NCI-H2196 (cell line): ENCODE results near the gene C3AR1.
"Not testable (repeated sequence)": the region's sequence is repeated elsewhere in the genome, so short reads cannot be mapped to it uniquely, and the experiment has no call there.

ENCODE experiments used
- DNase-seq: peaks from one replicate; lab custom pipeline; 2025; ENCODE audit not compliant: unreplicated experiment; lab: John Stamatoyannopoulos, UW

The C3AR1 gene

DNA sequence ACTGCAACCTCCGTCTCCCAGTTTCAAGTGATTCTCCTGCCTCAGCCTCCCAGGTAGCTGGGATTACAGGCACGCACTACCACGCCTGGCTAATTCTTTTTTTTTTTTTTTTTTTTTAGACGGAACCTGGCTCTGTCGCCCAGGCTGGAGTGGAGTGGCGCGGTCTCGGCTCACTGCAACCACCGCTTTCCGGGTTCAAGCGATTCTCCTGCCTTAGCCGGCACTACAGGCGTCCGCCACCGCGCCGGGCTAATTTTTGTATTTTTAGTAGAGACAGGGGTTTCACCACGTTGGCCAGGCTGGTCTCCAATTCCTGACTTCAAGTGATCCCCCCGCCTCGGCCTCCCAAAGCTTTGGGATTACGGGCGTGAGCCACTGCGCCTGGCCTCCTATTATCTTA is 35.1 kb downstream of the C3AR1 start:
- not testable (repeated sequence) for DNase-seq

DNA sequence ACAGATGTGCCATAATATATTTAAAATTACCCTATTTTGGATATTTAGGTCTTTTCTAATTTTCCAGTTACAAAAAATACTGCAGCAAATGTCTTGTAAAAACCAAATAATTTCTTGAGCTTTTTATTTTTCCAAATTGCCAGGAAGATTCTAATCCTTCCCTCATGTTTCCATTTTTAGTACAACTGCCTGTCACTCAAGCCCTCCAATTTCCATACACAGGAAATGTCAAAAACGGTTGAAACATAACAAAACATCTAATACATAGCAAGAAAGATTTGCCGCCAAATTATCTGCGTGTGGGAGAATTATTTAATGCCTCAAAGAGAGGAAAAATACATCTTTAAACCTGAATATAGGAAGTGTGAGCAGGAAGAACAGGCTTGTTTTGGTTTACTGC is 36.0 kb downstream of the C3AR1 start:
- DNase-seq, result no peak

DNA sequence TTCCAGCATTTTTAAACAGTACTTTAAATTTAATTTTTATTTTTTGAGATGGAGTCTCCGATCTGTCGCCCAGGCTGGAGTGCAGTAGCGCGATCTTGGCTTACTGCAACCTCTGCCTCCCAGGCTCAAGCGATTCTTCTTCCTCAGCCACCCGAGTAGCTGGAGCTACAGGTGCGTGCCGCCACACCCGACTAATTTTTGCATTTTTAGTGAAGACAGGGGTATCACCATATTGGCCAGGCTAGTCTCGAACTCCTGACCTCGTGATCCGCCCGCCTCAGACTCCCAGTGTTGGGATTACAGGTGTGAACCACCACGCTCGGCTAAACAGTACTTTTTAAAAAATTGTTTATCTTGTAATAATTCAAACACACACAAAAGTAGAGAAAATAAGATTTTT is 37.9 kb downstream of the C3AR1 start:
- no peak for DNase-seq

- DNase-seq, result no peak
These were observed 38.3 kb downstream of the C3AR1 start for GRCh38 chr12:8027856-8028255.

DNA sequence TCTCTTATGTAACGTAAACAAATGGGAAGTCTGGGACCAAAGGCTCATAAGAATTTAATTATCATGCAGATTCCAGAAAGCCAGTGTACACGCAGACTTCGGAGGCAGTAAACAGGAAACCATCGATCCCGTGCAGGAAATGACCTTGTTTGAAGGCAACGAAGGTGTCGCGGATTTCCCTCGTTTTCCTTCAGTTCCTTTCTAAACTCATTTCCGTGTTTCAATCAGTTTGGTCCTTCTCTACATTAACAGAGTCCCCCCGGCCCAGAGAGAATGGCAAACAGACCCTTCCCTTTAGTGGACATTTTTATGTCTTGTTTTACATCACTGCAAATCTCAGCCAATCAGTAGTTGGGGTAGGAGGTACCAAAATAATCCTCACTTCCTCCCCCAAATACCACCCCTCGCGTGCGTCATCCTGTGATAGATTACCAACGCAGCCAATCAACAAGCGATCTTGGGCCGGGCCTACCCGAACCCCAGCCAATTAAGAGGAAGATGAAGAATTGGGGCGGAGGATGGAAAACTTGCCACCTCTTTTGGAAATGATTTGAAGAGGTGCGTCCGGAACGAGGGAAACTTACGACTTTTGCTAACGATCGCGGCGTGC is 39.8 kb downstream of the C3AR1 start:
- DNase-seq, result peak; percentile 86

GRCh38 chr12:8018666-8019581 is 47.2 kb downstream of the C3AR1 start:
- no peak for DNase-seq

GRCh38 chr12:8018213-8018612 is 47.9 kb downstream of the C3AR1 start:
- DNase-seq, result not testable (repeated sequence)

GRCh38 chr12:8014836-8015235 is 51.3 kb downstream of the C3AR1 start:
- no peak for DNase-seq

DNA sequence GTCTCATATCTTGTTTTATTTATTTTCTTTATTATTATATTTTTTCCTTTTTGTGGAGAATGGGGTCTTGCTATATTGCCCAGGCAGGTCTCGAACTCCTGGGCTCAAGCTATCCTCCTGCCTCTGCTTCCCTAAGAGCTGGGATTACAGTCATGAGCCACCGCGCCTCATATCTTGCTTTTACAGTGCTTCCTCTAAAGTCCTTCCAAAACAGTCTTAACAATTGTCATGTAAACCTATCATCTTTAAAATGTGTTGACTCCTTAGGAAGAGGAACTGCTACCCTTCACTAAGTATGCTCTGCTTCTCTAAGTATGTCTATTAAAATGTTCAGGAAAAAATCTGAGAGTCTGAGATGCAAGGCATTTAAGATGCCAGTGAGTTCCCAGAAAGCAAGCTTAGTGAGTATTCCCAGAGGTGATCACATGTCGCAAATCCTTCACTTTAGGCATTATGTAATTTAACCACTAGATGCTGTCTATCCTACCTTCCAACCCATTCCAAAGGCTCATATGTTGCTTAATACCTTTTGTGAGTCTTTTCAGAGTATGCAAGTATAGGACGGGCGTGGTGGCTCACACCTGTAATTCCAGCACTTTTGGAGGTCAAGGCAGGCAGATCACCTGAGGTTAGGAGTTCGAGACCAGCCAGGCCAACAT is 53.4 kb downstream of the C3AR1 start:
- DNase-seq, result no peak

DNA sequence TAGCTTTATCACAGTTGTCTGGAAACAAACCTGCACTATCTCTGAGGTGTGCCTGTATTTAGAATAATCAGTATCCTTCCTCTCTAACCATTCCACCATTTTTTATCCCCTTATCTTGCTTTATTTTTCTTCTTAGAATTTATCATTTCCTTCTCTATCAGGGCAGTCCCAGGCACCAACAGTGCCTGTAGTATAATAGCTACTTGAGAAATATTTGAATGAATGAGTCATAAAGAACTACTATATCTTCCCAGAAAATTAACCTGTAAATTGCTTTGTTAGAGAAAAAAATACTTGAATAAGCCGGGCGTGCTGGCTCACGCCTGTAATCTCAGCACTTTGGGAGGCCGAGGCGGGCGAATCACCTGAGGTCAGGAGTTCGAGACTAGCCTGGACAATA is 54.8 kb downstream of the C3AR1 start:
- DNase-seq, result no peak
